Left lung (tissue), 10 donors: ENCODE data around the gene PTPRN2. TPM values are rescaled to one million over a fixed set of nuclear protein-coding genes. Genes with fewer than 3 reads are reported as not detected.

Source experiments
- ATAC-seq: fragments of 200-7000 bp; cut with Tn5 transposase; one replicate; pipeline ENCODE4 v1.9.1; 2020; ENCODE audit warnings: moderate library complexity
- DNase-seq, 4 donors: peaks; one replicate each; pipeline ENCODE4 v3.0.0-alpha.2; 2013 to 2020
- H3K27ac ChIP-seq, 2 donors: fragments of 200-600 bp; sonication (generic) in 1 of 2; one replicate each; pipeline versions ENCODE4 v1.5.0 to v1.8.0; 2020 to 2021
- H3K27me3 ChIP-seq, 2 donors: fragments of 200-600 bp; sonication (generic) in 1 of 2; one replicate each; pipeline versions ENCODE4 v1.5.0 to v1.8.0; 2020 to 2021
- H3K36me3 ChIP-seq, 2 donors: fragments of 200-600 bp; sonication (generic) in 1 of 2; one replicate each; pipeline versions ENCODE4 v1.5.0 to v1.8.0; 2020 to 2021
- H3K4me1 ChIP-seq, 2 donors: fragments of 200-600 bp; one replicate each; pipeline ENCODE4 v1.8.0; 2021
- H3K4me3 ChIP-seq, 2 donors: fragments of 200-600 bp; sonication (generic) in 1 of 2; one replicate each; pipeline versions ENCODE4 v1.5.0 to v1.8.0; 2020 to 2021; ENCODE audit warnings: mild to moderate bottlenecking in 1 of 2
- H3K9me3 ChIP-seq, 2 donors: fragments of 200-600 bp; sonication (generic) in 1 of 2; one replicate each; pipeline versions ENCODE4 v1.5.0 to v1.8.0; 2020 to 2021
- intact Hi-C, 2 donors: fragments of 100-400 bp; cut with DNase I; formaldehyde crosslinking; loops; one replicate each; pipeline versions ENCODE4 v1.11.2 to v1.14.2; 2022
- polyA plus RNA-seq, 6 donors: library from polyadenylated mRNA; unstranded; fragments of 120-200 nt; gene quantifications; one replicate each; pipeline ENCODE4 v1.2.1, GENCODE V29; 2013; ENCODE audit not compliant: insufficient read length in 6 of 6
- total RNA-seq, 2 donors: library from RNA; stranded (reverse); fragmentation: NEBNext Ultra II Directional; extraction: Animal tissue kit (Norgen Biotek cat#: 25700); gene quantifications; one replicate each; pipeline ENCODE4 v1.2.1, GENCODE V29; 2021
- TF ChIP-seq, protein P1 (sequence below), 2 donors: fragments of 200-600 bp; sonication (generic) in 1 of 2; IDR thresholded peaks; one replicate each; pipeline versions ENCODE4 v1.5.0 to v1.8.0; 2021; ENCODE audit warnings: antibody characterized with exemption in 2 of 2
- donor health status: DM: no; HTN: yes; CAD: no.
- donor health status: DM: no; HTN: no; CAD: no.

The PTPRN2 gene
- total and polyA plus RNA-seq, 8 donors: 4.0 to 7.8 (median 6.8) TPM

DNA sequence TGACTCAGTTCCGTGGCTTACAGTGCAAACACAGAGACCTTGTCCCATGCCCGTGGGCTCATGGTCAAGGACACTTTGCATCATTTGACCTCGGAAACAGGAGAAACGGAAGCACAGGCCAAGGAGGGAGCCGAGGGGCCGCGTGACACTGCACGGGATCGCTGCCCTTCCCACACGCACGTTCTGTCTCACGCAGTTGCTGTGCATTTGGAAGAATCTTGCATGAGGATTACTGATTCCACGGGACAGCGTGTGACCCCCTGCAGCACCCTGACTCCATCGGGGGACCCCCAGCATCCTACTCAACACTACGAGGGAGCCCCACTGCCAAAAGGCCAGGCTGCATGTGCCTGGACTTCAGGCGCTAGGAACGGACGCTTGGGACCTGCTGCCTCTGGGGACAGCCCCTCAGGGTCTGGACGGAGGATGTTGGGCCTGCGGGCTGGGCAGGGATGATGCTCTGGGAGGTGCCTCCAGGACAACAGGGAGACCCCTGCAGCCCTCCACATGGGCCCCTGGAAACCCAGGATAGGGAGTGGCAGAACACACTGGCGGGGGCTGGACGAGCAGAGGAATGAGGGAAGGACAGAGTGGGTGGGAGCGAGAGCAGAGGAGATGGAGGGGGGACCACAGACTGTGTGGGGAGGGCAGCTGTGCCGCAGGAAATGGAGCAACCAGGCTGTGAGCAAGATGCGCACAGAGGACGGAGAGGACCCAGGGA is 1028.6 kb downstream of the PTPRN2 start:
- H3K36me3 ChIP-seq: no peaks in the 10 kb centered on the region
- no peak overlapping the region for H3K27ac ChIP-seq
- TF ChIP-seq, protein P1, sequence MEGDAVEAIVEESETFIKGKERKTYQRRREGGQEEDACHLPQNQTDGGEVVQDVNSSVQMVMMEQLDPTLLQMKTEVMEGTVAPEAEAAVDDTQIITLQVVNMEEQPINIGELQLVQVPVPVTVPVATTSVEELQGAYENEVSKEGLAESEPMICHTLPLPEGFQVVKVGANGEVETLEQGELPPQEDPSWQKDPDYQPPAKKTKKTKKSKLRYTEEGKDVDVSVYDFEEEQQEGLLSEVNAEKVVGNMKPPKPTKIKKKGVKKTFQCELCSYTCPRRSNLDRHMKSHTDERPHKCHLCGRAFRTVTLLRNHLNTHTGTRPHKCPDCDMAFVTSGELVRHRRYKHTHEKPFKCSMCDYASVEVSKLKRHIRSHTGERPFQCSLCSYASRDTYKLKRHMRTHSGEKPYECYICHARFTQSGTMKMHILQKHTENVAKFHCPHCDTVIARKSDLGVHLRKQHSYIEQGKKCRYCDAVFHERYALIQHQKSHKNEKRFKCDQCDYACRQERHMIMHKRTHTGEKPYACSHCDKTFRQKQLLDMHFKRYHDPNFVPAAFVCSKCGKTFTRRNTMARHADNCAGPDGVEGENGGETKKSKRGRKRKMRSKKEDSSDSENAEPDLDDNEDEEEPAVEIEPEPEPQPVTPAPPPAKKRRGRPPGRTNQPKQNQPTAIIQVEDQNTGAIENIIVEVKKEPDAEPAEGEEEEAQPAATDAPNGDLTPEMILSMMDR (IDR thresholded peaks at IDR 0.05): no peak
- H3K4me1 ChIP-seq: no peaks in the 10 kb centered on the region
- peaks cover 0 to 1% of the 10 kb centered on the region in 2 donors for H3K9me3 ChIP-seq
- intact Hi-C loops: no loop called here
- no peak overlapping the region for H3K4me3 ChIP-seq
- ATAC-seq (no peak), DNase-seq (peak in 2 of 4 donors; percentile 11 to 60)
- no peaks in the 10 kb centered on the region for H3K27me3 ChIP-seq

DNA sequence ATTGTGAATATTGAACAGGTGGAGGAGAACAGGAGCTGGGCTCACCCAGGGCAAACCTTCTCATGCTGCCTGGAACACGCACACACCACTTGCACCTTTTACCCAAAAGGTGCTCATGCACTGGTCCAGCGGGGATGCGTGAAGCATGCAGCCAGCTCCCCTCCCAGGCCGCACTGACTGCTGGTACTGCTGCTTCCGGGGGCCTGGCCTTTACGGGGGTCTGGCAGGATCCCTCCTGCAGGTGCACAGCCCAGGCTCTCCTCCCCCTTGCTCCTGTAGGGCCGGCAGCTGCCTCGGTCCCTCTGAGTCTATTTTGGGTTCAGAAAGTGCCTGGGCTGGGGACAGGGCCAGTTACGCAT is 1029.1 kb downstream of the PTPRN2 start:
- ATAC-seq (no peak), DNase-seq (peak in 2 of 4 donors; percentile 22 to 77)
- no peaks in the 10 kb centered on the region for H3K27me3 ChIP-seq
- no peaks in the 10 kb centered on the region for H3K9me3 ChIP-seq
- H3K27ac ChIP-seq: no peak overlapping the region
- H3K36me3 ChIP-seq: no peaks in the 10 kb centered on the region
- TF ChIP-seq, protein P1 (IDR thresholded peaks at IDR 0.05): no peak
- H3K4me1 ChIP-seq: no peaks in the 10 kb centered on the region
- no peak overlapping the region for H3K4me3 ChIP-seq
- intact Hi-C loops: no loop called here

DNA sequence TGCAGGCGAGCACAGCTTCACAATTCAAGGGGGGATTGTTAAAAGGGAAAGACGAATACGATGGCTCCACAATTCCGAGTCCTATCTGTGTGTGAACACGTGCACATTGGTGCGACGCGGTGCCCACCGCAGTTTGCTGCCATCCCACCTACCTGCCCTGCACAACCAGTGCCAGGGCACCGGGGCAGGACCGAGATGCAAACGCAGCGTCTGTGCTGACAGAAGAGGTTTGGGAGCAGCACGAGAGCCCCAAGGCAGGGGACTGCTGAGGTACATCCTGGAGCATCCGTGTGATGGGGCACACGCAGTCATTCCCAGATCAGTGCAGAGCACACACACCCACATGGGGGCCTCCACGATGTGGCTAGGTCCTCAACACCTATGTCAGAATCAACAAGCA is 1029.6 kb downstream of the PTPRN2 start:
- intact Hi-C loops: no loop called here
- Histone ChIP-seq H3K4me1 (no peaks in the 10 kb centered on the region), H3K27me3 (no peaks in the 10 kb centered on the region), H3K9me3 (no peaks in the 10 kb centered on the region), H3K27ac (no peak overlapping the region), H3K4me3 (no peak overlapping the region), H3K36me3 (no peaks in the 10 kb centered on the region)
- ATAC-seq: no peak
- DNase-seq: peak in 2 of 4 donors; percentile 13 to 75
- TF ChIP-seq, protein P1 (IDR thresholded peaks at IDR 0.05): no peak

GRCh38 chr7:157557263-157557662 is 1030.4 kb downstream of the PTPRN2 start:
- no peaks in the 10 kb centered on the region for H3K9me3 ChIP-seq
- H3K27me3 ChIP-seq: no peaks in the 10 kb centered on the region
- H3K4me1 ChIP-seq: no peaks in the 10 kb centered on the region
- DNase-seq (peak in 1 of 4 donors; percentile 6), ATAC-seq (no peak)
- intact Hi-C loops: no loop called here
- TF ChIP-seq, protein P1 (IDR thresholded peaks at IDR 0.05): no peak
- no peak overlapping the region for H3K4me3 ChIP-seq
- no peaks in the 10 kb centered on the region for H3K36me3 ChIP-seq
- no peak overlapping the region for H3K27ac ChIP-seq

GRCh38 chr7:157556642-157556944 is 1031.0 kb downstream of the PTPRN2 start:
- Histone ChIP-seq H3K27me3 (no peaks in the 10 kb centered on the region), H3K9me3 (no peaks in the 10 kb centered on the region), H3K27ac (no peak overlapping the region), H3K4me3 (no peak overlapping the region), H3K4me1 (no peaks in the 10 kb centered on the region), H3K36me3 (no peaks in the 10 kb centered on the region)
- peak in 2 of 4 donors; percentile 10 to 11 for DNase-seq
- TF ChIP-seq, protein P1 (IDR thresholded peaks at IDR 0.05): no peak
- intact Hi-C loops: no loop called here
- ATAC-seq: no peak
